ENCODE data around the gene MKLN1. TPM values are rescaled to one million over a fixed set of nuclear protein-coding genes. Genes with fewer than 3 reads are reported as not detected.

MKLN1 gene
- total and polyA plus RNA-seq, 2 of the 4 experiments (the other 2 are of a cell fraction) = 17.5 to 52.0 TPM

GRCh38 chr7:131489881-131490280, 162.2 kb downstream of the MKLN1 start:
- no CpG with 5 or more reads among the region's 4 CpGs for WGBS, 2 experiments (ENCODE audit: extremely low coverage in 2 of 2, insufficient read length in 1 of 2)
- POLR2A ChIA-PET (ENCODE audit: unreplicated experiment) = no interaction called here
- H4K5ac ChIP-seq (ENCODE audit: low read depth, low read length) = no peak overlapping the region

More at GRCh38 chr7:131489881-131490280, 162.2 kb downstream of the MKLN1 start:
- Histone ChIP-seq H2BK20ac (ENCODE audit: low read depth, low read length) (no peak overlapping the region), H4K20me1 (ENCODE audit: insufficient read depth, low read length) (no peaks in the 10 kb centered on the region), H3K9me1 (ENCODE audit: insufficient read depth, low read length) (peaks cover 3% of the 10 kb centered on the region), H2AFZ (replicated peaks; ENCODE audit: low read length, poor library complexity) (no peak overlapping the region), H3K79me1 (ENCODE audit: low read depth in 1 of 2, low read length in 2 of 2) (peaks cover 0 to 11% of the 10 kb centered on the region in 2 experiments; a peak in 3 of 4 replicates), H2AK9ac (replicated peaks; ENCODE audit: low read depth, low read length, poor library complexity) (no peak overlapping the region), H3K14ac (replicated peaks; ENCODE audit: low read depth, low read length) (no peak overlapping the region), H4K8ac (ENCODE audit: low read depth in 2 of 2, low read length in 2 of 2) (no peak overlapping the region), H3K56ac (ENCODE audit: extremely low read depth, insufficient read depth, low read length) (no peak overlapping the region), H3K27ac (ENCODE audit: insufficient read depth, low read length) (no peak overlapping the region), H3K4me2 (ENCODE audit: low read depth, low read length) (no peak overlapping the region), H3K36me3 (ENCODE audit: control insufficient read depth, insufficient read depth, low read length) (peaks cover 8% of the 10 kb centered on the region), H3K18ac (ENCODE audit: low read depth, low read length) (no peak overlapping the region), H3K4me3 (ENCODE audit: insufficient read depth, low read depth, low read length) (no peak overlapping the region), H4K91ac (ENCODE audit: insufficient read depth, low read depth, low read length) (no peak overlapping the region), H3K23ac (ENCODE audit: low read depth, low read length) (no peak overlapping the region), H3K4me1 (ENCODE audit: control insufficient read depth, insufficient read depth, low read length) (no peaks in the 10 kb centered on the region), H3K4ac (ENCODE audit: low read depth, low read length) (no peak overlapping the region), H2AK5ac (ENCODE audit: low read depth, low read length) (no peak overlapping the region), H2BK5ac (ENCODE audit: low read depth, low read length, poor library complexity, severe bottlenecking) (no peak overlapping the region), H3K9ac (ENCODE audit: low read depth, low read length) (no peak overlapping the region), H2BK15ac (ENCODE audit: low read depth, low read length) (no peak overlapping the region), H2BK120ac (ENCODE audit: low read depth, low read length) (no peak overlapping the region), H3K27me3 (ENCODE audit: control insufficient read depth, insufficient read depth, low read length) (no peaks in the 10 kb centered on the region), H3K9me3 (ENCODE audit: control insufficient read depth, insufficient read depth, low read length) (no peaks in the 10 kb centered on the region)
- intact Hi-C loops (cut with micrococcal nuclease) (no loop called here), dilution Hi-C loops (cut with HindIII; ENCODE audit: low sequenced_read_pairs, unreplicated experiment) (no loop called here), in situ Hi-C loops (cut with MboI; ENCODE audit: low sequenced_read_pairs) (no loop called here)
- DNase-seq (no peak), ATAC-seq (ENCODE audit: low read depth) (no peak)
- no TSS peak for BruUV-seq (replicated peaks)
- CTCF ChIA-PET = no interaction called here
- TF ChIP-seq MAZ (IDR thresholded peaks at IDR 0.05; ENCODE audit: borderline replicate concordance, low read depth, low read length) = no peak
- TF ChIP-seq RCOR1 (IDR thresholded peaks at IDR 0.05; ENCODE audit: insufficient replicate concordance, low read length) = no peak
- TF ChIP-seq FOS (IDR thresholded peaks at IDR 0.05; ENCODE audit: low read depth, low read length) = no peak
- TF ChIP-seq CEBPB (IDR thresholded peaks at IDR 0.05; ENCODE audit: low read depth, low read length) = no peak
- TF ChIP-seq ELK1 (IDR thresholded peaks at IDR 0.05; ENCODE audit: borderline replicate concordance, low read depth, low read length) = no peak
- no peak for TF ChIP-seq NFE2L2 (IDR thresholded peaks at IDR 0.05; ENCODE audit: low read depth, low read length)
- TF ChIP-seq RFX5 (IDR thresholded peaks at IDR 0.05; ENCODE audit: low read depth, low read length) = no peak
- TF ChIP-seq CHD1 (IDR thresholded peaks at IDR 0.05; ENCODE audit: low read depth, low read length) = no peak
- TF ChIP-seq MAFK (IDR thresholded peaks at IDR 0.05; ENCODE audit: low read depth, low read length) = no peak
- TF ChIP-seq SMC3 (IDR thresholded peaks at IDR 0.05; ENCODE audit: low read depth, low read length) = no peak
- no peak for TF ChIP-seq POLR2A (IDR thresholded peaks at IDR 0.05; ENCODE audit: low read depth, low read length)
- no peak for TF ChIP-seq MXI1 (IDR thresholded peaks at IDR 0.05; ENCODE audit: borderline replicate concordance, low read depth, low read length)
- no peak for TF ChIP-seq RAD21 (IDR thresholded peaks at IDR 0.05; ENCODE audit: low read length)
- TF ChIP-seq CTCF (conservative IDR thresholded peaks at IDR 0.05; ENCODE audit: low read depth, low read length) = no peak
- TF ChIP-seq BHLHE40 (IDR thresholded peaks at IDR 0.05; ENCODE audit: low read depth, low read length) = no peak
- no peak for TF ChIP-seq USF2 (IDR thresholded peaks at IDR 0.05; ENCODE audit: low read depth, low read length)
